ENCODE data around the gene CDR2L. TPM values are rescaled to one million over a fixed set of nuclear protein-coding genes. Genes with fewer than 3 reads are reported as not detected.
A peak's percentile ranks its signal among the peaks of the same experiment; 100 is the strongest.

CDR2L gene
- total RNA-seq, 1 donor from 2014 or later: 22.8 TPM

DNA sequence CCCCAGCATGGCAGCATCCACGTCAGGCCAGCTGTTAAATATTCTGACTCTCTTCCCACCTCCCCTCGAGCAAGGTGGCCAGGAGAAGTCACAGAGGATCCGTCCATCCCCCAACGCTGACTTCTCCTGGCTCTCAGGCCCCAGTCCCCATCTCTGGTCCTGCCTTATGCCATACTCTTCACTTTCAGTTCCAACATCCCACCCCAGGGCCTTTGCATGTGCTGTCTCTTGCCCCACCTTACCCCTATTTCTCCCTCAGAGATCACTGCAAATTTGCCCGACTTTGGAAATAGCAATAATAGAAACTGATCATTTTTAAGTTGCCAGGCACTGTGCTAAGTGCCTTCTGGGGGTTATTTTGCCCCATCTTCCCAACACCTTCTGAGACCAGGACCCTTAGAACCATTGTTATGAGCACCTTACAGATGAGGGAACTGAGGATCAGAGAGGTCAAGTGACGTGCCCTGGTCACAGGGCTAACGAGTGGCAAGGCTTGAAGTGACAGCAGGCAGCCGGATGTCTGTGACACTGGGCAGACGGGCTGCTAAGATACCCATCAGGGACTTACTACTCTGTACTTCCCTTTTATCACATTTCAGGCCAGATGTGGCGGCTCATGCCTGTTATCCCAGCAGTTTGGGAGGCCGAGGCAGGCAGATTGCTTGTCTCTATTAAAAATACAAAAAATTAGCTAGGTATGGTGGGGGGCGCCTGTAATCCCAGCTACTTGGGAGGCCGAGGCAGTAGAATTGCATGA lies 32.6 kb upstream of the CDR2L start:
- Mint-ChIP-seq H3K36me3 (peaks cover 5% of the 10 kb centered on the region), H3K27me3 (ENCODE audit: low read depth) (peaks cover 4% of the 10 kb centered on the region), H3K9me3 (no peaks in the 10 kb centered on the region), H3K4me3 (no peak overlapping the region), H3K27ac (no peak overlapping the region), H3K4me1 (peaks cover 3% of the 10 kb centered on the region)
- no peak for DNase-seq (ENCODE audit: low spot score in 2 of 2, unreplicated experiment in 2 of 2)
- TF ChIP-seq, protein P1, sequence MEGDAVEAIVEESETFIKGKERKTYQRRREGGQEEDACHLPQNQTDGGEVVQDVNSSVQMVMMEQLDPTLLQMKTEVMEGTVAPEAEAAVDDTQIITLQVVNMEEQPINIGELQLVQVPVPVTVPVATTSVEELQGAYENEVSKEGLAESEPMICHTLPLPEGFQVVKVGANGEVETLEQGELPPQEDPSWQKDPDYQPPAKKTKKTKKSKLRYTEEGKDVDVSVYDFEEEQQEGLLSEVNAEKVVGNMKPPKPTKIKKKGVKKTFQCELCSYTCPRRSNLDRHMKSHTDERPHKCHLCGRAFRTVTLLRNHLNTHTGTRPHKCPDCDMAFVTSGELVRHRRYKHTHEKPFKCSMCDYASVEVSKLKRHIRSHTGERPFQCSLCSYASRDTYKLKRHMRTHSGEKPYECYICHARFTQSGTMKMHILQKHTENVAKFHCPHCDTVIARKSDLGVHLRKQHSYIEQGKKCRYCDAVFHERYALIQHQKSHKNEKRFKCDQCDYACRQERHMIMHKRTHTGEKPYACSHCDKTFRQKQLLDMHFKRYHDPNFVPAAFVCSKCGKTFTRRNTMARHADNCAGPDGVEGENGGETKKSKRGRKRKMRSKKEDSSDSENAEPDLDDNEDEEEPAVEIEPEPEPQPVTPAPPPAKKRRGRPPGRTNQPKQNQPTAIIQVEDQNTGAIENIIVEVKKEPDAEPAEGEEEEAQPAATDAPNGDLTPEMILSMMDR (IDR thresholded peaks at IDR 0.05; ENCODE audit: unreplicated experiment): no peak

DNA sequence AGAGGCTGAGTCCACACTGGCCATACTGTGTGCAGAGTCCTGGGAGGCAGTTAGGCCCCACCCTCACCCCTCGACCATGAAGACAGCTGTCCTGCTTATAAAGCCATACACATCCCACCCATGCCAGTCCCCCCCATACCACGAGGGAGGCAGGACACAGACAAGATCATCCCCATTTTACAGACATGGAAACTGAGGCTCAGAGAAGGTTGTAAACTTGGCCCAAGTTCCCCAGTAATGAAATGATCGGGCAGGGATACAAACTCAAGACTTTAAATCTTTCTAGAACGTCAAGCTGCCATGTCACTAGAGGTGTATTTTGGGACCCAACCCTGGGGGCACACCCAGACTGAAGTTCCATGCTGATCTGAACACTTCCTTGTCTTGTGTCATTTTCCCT lies 31.3 kb upstream of the CDR2L start:
- TF ChIP-seq, protein P1 (IDR thresholded peaks at IDR 0.05; ENCODE audit: unreplicated experiment): no peak
- H3K9me3 Mint-ChIP-seq: no peaks in the 10 kb centered on the region
- H3K27ac Mint-ChIP-seq: no peak overlapping the region
- no peak for DNase-seq (ENCODE audit: low spot score in 2 of 2, unreplicated experiment in 2 of 2)
- H3K27me3 Mint-ChIP-seq (ENCODE audit: low read depth): peaks cover 4% of the 10 kb centered on the region
- no peak overlapping the region for H3K4me3 Mint-ChIP-seq
- H3K4me1 Mint-ChIP-seq: no peaks in the 10 kb centered on the region
- peaks cover 5% of the 10 kb centered on the region for H3K36me3 Mint-ChIP-seq

- Mint-ChIP-seq H3K27ac (no peak overlapping the region), H3K27me3 (ENCODE audit: low read depth) (peaks cover 4% of the 10 kb centered on the region), H3K4me3 (no peak overlapping the region), H3K4me1 (no peaks in the 10 kb centered on the region), H3K36me3 (peaks cover 5% of the 10 kb centered on the region), H3K9me3 (no peaks in the 10 kb centered on the region)
- TF ChIP-seq, protein P1 (IDR thresholded peaks at IDR 0.05; ENCODE audit: unreplicated experiment): peak; percentile 98
- DNase-seq (ENCODE audit: low spot score in 2 of 2, unreplicated experiment in 2 of 2): peak; percentile 68 to 95
Measured at GRCh38 chr17:74957935-74958740, 29.3 kb upstream of the CDR2L start.

GRCh38 chr17:74959826-74960515 lies 27.5 kb upstream of the CDR2L start:
- Mint-ChIP-seq H3K36me3 (peaks cover 2% of the 10 kb centered on the region), H3K4me3 (no peak overlapping the region), H3K4me1 (no peaks in the 10 kb centered on the region), H3K27me3 (ENCODE audit: low read depth) (peaks cover 4% of the 10 kb centered on the region), H3K9me3 (no peaks in the 10 kb centered on the region), H3K27ac (no peak overlapping the region)
- no peak for DNase-seq (ENCODE audit: low spot score in 2 of 2, unreplicated experiment in 2 of 2)
- TF ChIP-seq, protein P1 (IDR thresholded peaks at IDR 0.05; ENCODE audit: unreplicated experiment): no peak

DNA sequence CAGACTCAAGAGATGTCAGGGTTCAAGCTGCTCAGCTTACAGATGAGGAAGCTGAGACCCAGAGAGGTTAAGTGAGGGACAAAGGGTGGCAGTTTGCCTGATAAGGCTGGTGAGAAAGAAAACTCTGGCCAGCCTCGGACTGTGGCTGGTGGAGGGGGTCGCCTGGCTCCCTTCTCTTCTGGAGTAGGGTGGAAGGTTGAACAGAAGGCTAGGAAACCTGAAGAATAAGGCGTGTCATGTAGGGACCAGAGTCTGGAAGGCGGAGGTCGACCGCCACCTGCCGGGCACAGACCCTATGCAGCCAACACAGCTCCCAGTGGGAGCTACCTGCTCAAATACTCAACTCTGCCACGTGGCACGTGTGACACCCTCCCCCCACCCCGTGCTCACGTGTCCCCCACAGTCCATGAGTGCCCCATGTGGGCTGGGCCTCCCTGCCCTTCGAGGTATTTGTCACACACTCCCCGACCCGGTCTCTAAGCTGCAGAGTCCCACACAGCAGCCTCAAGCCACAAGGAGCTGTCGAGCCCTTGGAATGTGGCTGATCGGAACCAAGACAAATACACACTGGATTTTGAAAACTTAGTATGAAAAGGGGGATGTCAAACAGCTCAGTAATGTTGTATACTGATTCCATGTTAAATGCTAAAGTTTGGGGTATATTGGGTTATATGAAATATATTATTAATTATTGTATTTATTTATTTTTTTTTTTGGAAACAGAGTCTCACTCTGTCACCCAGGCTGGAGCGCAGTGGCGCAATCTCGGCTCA lies 26.7 kb upstream of the CDR2L start:
- Mint-ChIP-seq H3K36me3 (no peaks in the 10 kb centered on the region), H3K27me3 (ENCODE audit: low read depth) (peaks cover 4% of the 10 kb centered on the region), H3K4me1 (no peaks in the 10 kb centered on the region), H3K27ac (no peak overlapping the region), H3K4me3 (no peak overlapping the region), H3K9me3 (no peaks in the 10 kb centered on the region)
- peak in 1 of 2 experiments; percentile 56 for DNase-seq (ENCODE audit: low spot score in 2 of 2, unreplicated experiment in 2 of 2)
- TF ChIP-seq, protein P1 (IDR thresholded peaks at IDR 0.05; ENCODE audit: unreplicated experiment): no peak
